Stimulated activated CD8-positive, alpha-beta memory T cell treated with anti-CD3 and anti-CD28 coated beads, Interleukin-12 subunit alpha, Interleukin-12 subunit beta, amount 100 ng/mL, for 24 hours (primary cell): ENCODE measurements around the gene PACS2.
"Not testable (repeated sequence)": the region's sequence is repeated elsewhere in the genome, so short reads cannot be mapped to it uniquely, and the experiment has no call there.

Experiments
- DNase-seq: peaks from one replicate; pipeline ENCODE4 v3.0.0-alpha.2; 2020; ENCODE audit errors: extremely low read depth

PACS2 gene

DNA sequence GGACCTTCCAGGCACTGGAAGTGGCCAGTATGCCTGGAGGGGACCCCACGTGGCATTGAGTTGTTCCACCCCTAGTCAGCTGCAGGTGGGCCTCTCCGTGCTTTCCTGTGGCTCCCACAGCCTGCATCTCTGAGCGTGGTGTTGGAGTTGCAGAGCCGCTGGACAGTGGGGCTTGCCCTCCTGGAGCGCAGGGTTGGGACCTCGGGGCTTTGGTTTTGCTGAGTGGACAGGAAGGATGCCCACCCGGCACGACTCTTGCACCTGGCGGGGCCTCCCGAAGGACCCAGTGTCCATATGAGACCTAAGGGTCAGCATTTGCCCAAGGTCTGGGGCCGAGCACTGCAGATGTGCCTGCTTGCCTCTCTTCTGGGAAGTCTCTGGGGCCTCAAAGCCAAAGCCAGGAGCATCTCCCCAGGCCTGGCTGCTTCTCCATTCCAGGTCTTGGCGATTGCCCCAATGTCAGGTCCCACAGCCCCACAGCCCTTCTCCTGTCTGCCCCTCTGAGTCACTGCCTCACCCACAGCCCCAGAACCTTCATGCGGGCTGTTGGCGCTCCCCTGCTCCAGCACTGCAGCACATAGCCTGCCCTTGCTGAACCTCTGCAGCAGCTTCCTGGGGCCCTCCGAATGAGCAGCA is 1.5 kb downstream of the PACS2 start:
- DNase-seq = no peak

DNA sequence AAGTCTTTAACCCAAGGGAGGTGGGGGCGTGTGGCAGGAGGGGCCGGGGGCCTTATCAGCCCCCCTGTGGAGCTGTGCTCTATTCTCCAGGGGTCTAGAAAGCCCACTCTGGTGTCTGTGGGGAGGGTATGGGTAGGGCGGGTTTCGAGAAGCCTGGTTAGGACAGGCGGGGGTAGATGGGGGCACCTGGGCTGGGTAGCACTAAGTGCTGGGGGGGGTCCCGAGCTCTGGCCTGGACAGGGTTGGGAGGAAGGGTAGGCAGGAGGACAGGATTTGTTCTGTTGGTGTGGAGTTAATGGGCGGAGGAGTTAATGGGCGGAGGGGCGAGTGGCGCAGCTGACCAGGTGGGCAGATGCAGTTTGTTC is 2.0 kb downstream of the PACS2 start:
- no peak for DNase-seq

DNA sequence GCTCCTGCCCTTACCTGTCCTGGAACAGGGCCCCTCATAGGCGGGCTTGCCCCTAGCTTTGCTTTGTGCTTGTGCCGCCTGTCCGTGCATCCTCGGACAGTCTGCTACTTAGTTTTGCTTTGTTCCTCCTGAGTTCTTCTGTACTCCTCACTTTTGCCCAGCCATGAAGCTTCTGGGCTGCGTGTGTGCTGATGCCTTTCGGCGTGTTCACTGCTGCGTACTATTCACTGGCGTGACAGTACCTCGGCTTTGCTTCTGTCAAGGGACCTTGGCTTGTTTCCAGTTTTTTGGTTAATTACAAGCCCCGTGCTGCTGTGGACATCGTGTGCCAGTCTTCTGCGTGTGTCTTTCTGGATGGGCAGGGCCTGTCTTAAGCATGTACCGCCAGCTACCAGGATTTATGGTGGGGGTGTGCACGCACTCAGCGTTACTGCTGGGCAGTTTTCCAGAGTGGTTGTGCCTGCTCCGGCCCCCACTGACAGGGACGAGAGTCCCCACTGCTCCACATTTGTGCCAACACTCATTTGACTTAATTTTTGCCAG is 2.5 kb downstream of the PACS2 start:
- no peak for DNase-seq

- DNase-seq = no peak
Measured at GRCh38 chr14:105317546-105317945, 3.0 kb downstream of the PACS2 start.

GRCh38 chr14:105322791-105323556 is 8.4 kb downstream of the PACS2 start:
- DNase-seq = no peak

DNA sequence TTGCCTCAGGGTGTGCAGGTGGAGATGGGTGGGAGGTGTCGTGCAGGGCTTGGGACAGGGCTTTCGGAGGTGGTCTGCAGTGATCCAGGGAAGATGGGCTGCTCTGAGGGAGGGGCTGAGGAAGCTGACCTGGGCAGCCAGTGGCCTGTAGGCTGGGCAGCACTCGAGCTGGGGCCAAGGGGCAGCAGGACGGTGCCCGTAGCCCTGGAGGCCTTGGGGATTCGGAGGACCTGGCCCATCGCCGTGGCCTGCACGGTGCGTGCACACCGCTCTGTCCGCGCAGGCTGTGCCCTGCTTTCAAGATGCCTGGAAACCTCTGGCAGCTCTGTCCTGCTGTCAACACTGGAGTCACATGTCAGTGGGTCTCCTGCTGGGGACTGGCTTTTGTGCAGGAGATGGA is 9.1 kb downstream of the PACS2 start:
- no peak for DNase-seq

- no peak for DNase-seq
Measured at GRCh38 chr14:105324080-105324778, 9.7 kb downstream of the PACS2 start.

DNA sequence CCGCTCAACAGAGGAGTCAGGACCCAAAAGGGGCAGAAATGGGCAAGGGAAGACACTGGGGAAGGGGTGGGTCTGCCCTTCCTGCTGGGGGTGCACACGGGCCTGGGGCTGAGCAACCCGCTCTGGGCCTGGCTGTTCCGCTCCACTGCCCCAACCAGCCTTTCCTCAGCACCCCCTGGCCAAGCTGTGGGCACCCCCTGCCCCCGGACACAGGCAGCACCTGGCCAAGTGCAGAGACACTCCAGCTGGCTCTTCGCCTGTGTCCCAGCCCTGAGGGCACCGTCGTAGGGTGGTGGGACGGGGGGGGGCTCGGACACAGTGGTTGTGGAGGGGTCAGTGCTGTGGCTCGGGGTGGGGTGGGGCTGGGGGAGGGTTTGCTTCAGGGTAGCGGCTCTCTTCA is 10.3 kb downstream of the PACS2 start:
- DNase-seq = no peak

- DNase-seq = no peak
Measured at GRCh38 chr14:105325303-105325702, 10.8 kb downstream of the PACS2 start.

GRCh38 chr14:105325716-105326567 is 11.4 kb downstream of the PACS2 start:
- no peak for DNase-seq

DNA sequence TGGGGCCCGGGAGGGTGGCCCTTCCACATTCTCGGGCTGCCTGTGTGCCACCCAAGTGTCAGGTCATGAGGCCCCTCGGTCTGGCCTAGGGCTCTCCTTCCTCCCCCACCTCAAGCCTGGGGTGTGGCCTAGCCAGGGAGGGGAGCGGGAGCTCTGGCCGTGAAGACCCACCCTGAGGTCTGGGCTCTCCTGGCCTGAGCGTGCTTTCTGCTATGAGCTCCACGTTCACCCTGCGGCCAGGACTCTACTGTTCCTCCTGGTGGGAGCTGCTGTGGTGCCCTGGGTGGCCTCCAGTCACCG is 12.0 kb downstream of the PACS2 start:
- no peak for DNase-seq

DNA sequence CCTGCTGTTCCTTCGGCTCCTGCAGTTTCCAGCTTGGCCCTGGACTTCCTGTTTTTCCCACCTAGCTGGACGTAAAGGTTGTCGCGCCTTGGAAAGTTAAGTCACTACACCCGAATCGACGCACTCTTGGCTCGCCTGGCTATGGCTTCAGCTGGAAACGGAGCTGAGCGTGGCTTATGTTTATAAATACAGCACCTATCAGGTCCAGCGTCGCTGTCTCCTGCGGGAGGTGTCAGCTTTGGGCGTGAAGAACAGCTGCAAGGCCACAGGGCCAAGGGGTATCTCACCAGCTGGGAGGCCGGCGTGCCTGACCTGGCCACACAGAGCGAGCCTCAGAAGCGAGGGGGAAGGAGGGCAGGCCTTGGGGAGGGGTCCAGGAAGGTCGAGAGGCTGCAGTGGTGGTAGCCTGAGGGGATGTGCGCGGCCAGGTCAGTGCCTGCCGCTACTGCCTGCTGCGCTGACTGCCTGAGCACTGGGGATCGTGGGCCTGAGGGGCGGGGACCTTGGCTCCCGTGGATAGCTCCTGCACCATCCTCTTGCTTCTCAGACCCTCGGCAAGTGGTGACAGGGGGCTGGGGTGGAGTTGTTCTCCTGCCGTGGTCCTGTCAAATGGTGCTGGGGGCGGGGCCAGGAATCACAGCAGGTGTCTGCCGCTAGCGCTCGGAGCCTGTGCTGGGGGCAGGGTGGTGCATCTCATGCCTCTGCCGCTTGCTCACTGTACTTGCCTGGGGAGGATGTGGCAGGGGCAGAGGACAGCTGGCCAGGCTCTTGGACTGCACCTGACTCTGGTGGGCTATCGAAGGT is 12.5 kb downstream of the PACS2 start:
- DNase-seq = no peak

GRCh38 chr14:105327695-105328045 is 13.1 kb downstream of the PACS2 start:
- DNase-seq = not testable (repeated sequence)

DNA sequence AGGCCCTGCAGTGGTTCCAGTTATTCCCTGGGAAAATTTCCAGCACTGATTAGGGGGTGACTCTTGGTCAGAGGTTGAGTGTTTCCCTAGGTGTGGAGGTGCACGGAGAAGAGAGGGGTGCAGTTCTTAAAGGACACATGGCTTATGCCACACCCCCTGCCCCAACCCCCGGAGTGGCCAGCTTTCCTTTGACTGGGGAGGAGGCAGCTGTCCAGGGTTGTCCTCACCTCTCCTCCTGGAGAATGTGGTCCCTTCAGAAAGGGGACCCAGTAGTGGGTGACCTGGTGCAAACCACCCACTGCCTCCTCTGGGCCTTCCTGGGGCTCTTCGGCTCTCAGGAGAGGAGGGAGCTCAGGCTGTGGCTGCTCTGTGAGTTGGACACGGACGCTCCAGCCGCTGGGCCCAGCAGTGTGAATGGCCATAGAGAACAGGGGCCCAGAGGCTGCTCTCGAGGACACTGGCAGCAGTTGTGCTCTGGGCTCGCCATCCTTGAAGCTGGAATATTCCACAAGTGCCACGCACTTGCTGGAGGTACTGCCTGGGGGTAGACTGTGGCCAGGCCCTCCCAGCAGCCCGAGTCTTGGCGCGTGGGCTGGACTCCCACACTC is 13.6 kb downstream of the PACS2 start:
- DNase-seq = no peak

DNA sequence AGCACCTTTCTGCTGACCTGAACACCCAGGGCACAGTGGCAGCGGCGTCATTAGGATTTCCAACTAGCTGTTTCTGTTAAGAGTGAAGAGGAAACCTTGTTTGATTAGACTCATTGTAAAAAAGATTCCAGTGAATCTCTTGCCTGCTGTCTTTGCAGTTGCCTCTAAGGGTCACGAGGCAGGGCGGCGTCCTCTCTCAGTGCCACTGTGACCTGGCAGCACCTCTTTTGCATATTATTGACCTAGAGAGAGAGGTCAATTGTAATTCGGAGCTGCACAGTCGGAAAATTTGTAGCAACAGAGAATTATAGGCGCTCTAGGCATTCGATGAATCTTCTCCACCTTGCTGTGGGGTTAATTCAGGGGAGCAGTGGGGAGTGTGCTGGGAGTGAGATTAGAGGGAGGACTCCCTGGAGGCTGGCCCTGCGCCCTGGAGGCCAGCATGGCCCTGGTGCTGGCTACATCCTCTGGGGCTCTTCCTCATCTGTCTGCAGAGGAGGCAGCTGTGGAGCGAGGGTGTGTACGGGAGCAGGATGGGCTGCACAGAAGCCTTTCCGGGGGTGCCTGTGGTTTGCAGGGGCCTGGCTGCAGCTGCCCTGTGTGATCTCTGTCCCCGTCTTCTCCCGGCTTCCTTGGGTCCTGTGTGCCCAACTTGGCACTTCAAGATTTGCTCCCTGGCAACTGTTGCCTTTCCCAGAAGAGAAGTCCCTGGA is 14.3 kb downstream of the PACS2 start:
- DNase-seq = no peak

GRCh38 chr14:105329411-105330150 is 15.0 kb downstream of the PACS2 start:
- DNase-seq = no peak

- no peak for DNase-seq
Measured at GRCh38 chr14:105330491-105330895, 15.9 kb downstream of the PACS2 start.

GRCh38 chr14:105331575-105332349 is 17.2 kb downstream of the PACS2 start:
- DNase-seq = no peak
